ENCODE data around the gene ANKRD65.

Gene ANKRD65

GRCh38 chr1:1441002-1441888 lies 20.2 kb upstream of the ANKRD65 start:
- peak; percentile 90 for DNase-seq

DNA sequence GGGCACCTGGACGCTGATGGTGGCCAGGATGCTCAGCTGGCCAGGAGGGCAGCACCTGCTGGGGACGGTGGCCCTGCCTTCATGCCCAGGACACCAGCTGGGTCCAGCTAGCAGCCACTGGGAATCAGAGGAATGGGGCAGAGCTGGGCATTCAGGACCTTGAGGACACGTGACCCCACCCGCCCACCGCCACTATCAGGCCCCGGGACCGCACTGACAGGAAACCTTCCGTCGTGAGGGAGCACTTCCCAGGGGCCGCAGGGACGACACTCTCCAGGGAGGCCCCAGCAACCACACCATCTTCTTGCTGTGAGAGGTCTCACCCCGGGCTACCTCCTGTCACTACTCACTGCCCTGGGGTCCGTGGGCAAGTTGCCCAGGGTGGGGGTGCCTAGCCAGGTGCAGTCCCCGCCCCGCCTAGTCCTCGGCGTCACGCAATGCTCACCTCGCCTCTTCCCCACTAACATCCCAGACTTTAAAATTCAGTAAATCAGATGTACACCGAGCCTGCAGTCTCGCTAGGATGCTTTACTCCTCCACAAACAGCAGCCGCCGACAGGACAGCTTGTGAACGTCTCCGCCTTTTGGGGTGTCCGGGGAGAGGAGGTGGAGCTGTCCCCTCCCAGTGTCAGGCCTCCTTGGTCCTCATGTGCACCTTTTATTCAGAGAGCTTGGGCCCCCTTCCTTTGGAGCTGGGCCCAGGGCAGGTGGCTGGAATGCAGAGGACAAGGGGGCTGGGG lies 19.4 kb upstream of the ANKRD65 start:
- no peak for DNase-seq

DNA sequence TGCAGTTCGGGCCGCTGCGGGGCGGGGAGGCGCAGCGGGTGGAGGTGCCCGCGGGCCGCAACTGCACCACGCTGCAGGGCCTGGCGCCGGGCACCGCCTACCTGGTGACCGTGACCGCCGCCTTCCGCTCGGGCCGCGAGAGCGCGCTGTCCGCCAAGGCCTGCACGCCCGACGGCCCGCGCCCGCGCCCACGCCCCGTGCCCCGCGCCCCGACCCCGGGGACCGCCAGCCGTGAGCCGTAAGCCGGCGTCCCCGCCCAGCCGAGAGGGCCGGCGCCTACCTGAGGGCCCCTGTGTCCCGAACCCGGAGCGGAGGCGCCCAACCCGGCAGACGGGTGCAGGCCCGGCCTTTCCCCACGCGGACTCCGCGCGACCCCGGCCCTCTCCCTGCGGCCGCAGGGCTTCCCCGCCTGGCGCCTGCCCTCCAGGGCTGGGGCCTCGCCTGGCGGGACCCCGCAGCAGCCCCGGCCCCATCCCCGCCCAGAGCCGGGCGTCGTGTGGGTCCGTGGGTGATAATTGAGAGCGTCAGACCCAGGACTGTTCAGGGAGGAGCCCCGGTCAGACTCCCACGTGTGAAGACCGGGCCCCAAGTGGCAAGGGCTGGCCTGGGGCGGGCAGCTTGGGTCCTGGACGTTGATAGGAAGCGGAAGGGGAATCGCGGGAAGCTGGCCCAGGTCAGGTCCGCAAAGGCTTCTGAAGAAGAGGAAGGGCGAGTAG lies 18.6 kb upstream of the ANKRD65 start:
- DNase-seq = no peak

DNA sequence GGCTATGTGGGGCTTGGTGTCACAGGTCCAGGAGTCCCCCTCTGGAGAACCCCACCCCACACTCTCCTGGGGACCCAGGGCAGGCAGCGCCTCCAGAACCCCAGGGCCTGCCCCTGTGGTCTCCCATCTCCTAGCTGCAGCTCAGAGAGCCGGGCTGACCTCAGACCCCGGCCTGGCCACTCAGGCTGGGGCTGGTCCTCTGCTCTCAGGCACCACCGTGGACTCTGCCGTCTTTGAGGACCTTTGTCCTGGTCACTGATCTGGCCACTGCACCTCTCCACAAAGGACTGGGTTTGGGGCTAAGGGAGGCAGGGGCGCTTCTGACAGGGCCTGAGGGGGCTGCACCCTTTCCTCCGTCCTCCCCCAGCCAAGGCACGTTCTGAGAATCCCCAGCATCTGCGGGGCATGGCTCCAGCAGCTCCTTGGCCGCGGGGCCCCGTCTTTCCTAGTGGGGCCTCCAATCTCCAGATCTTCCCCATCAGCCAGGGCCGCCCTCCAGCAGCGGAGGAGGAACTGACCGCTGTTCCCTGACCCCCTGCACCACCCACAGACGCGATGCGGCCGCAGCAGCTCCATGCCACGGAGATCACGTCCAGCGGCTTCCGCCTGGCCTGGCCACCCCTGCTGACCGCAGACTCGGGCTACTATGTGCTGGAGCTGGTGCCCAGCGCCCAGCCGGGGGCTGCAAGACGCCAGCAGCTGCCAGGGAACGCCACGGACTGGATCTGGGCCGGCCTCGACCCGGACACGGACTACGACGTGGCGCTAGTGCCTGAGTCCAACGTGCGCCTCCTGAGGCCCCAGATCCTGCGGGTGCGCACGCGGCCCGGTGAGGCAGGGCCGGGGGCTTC lies 17.7 kb upstream of the ANKRD65 start:
- no peak for DNase-seq

GRCh38 chr1:1437904-1438376 lies 16.9 kb upstream of the ANKRD65 start:
- DNase-seq = no peak

DNA sequence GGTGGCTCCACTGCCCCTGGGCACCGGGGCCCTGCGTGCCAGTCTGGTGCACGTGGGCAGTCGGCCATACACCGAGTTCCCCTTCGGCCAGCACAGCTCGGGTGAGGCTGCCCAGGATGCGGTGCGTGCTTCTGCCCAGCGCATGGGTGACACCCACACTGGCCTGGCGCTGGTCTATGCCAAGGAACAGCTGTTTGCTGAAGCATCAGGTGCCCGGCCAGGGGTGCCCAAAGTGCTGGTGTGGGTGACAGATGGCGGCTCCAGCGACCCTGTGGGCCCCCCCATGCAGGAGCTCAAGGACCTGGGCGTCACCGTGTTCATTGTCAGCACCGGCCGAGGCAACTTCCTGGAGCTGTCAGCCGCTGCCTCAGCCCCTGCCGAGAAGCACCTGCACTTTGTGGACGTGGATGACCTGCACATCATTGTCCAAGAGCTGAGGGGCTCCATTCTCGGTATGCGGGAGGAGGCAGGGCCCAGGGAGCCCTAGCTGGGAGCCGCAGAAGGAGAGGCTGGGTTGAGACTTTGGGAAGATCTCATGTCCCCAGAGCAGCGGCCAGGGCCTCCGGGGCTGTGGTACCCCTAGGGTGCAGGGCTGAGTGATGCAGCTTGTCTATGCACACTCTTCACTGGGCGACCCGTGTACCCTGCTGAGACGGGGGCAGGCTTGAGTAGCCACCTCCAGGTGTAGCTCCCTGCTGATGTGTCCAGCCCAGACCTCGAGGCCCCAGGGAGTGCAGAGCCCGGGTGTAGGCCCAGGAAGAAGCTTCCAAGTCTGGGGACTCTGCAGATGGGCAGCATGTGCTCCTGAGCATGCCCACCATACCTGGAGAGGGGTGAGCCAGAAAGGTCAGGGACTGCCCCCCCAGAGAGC lies 16.2 kb upstream of the ANKRD65 start:
- no peak for DNase-seq

DNA sequence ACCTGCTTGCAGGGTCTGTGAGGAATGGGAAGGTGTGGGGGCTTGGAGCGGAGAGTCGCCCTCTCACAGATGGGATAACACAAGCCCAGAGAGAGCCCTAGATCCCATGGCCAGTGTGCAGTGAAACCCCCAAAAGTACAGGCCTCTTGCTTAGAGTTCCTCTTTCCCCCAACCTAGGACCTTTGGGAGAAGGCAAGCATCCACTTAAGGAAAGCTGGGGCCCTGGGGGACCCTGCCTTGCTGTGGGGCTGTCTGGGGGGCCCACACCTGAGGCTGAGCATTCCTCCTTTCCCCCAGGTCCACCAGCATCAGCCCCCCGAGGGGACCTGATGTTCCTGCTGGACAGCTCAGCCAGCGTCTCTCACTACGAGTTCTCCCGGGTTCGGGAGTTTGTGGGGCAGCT lies 15.6 kb upstream of the ANKRD65 start:
- DNase-seq = no peak

- DNase-seq = no peak
These were observed 15.0 kb upstream of the ANKRD65 start for GRCh38 chr1:1435911-1436629.

GRCh38 chr1:1435106-1435903 lies 14.2 kb upstream of the ANKRD65 start, which contains the start of gene VWA1:
Gene VWA1 (plus strand): TSS chr1:1435690. CDS start chr1:1435749, 59 bp downstream.
- peak; percentile 88 for DNase-seq

DNA sequence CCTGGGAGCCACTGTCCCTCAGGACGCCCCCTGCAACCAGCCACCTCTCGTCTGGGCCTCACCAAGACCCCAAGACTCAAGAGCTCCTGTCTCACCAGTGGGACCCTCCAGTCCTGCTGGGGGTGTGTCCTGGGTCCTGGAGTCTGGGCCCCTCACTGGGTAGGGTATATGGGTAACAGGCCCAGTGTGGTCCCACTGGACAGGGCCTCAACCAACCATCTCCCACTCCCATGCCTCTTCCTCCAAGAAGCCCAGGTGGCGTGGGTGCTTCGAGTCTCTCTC lies 13.7 kb upstream of the ANKRD65 start:
- DNase-seq = no peak

GRCh38 chr1:1434131-1434823 lies 13.2 kb upstream of the ANKRD65 start:
- no peak for DNase-seq

DNA sequence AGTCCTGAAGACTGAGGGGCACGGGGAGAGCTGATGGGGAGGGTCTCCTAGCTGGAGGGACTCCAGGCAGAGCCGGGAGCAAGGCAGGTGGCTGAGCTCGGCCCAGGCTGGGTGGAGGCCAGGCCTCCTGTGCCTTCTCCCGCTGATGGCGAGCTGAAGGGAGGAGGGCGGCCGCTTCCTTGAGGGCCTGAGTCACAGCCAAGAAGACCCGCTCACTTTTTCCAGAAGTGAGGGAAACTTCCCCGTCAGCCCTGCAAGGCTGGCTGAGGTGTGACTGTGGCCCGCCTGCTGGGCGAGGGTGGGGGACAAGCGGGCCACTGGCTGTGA lies 12.7 kb upstream of the ANKRD65 start:
- no peak for DNase-seq

GRCh38 chr1:1432951-1433803 lies 12.1 kb upstream of the ANKRD65 start:
- DNase-seq = peak; percentile 73

- no peak for DNase-seq
These were observed 11.3 kb upstream of the ANKRD65 start for GRCh38 chr1:1432274-1432950.

DNA sequence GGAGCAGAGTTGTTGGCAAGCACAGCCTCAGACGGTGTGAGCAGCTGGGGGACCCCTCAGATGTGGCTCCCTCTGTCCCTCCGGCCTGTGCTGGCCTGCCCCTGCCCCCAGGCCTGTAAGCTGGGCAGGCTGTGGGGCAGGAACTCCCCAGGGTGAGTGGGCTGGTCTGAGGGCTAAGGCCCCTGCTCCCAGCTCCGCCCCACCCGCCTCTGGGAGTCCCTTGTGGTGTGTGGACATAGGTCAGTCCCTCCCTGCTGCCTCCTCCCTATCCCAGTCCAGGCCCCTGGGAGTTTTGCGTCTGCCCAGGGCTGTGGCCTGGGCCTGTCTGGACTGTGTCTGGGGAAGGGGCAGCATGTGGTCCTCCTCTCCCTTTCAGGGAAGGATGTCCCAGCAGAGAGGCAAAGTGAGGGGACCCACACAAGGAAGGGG lies 10.8 kb upstream of the ANKRD65 start:
- DNase-seq = peak; percentile 55

GRCh38 chr1:1430992-1431844 lies 10.1 kb upstream of the ANKRD65 start:
- peak; percentile 74 for DNase-seq
